NCI-H1092 treated with DMSO at 0.1 percent for 48 hours (cell line): Measurements from ENCODE around the gene COX14.
"Not testable (repeated sequence)": the region's sequence is repeated elsewhere in the genome, so short reads cannot be mapped to it uniquely, and the experiment has no call there.

ENCODE experiments used
- DNase-seq: peaks from one replicate; lab custom pipeline; 2025; lab: John Stamatoyannopoulos, UW

COX14 gene

DNA sequence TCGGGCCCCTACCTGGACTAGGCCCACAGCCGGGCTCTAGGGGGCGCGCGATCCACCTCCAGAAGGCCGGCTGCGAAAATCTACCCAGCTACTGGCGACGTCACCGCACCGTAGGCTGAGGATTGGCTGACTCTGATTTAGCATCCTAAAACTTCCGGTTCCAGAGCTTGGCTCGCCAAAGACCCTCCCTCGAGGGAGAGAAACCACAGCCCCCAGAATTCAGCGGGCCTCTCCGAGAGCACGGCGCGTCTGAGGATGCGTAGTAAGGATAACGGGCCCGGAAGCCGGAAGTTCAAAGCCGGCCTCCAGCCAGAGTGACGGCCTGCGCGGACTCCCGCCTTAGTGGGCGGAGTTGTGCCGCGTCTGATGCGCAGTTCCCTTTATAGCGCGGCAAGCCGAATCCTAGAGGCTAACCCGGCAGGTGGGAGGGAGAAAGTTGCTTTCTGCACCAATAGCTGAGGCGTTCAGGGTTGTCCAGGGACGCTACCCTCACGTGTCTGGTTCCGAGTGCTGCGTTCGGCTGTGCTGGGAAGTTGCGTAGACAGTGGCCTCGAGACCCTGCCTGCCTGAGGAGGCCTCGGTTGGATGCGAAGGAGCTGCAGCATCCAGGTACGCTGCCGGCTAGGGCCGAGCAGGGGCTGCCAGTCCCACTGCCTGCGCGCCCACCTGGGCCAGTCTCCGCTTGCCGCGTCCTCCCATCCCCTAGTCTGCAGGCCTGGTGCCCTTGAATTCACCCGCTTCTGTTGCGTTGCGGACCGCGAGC, at the start of gene COX14:
TSS of gene COX14 (plus strand) at position 544 of the 763 bp plus-strand sequence. CDS start 7,808 bp downstream, outside the sequence.
- DNase-seq = peak; percentile 98

DNA sequence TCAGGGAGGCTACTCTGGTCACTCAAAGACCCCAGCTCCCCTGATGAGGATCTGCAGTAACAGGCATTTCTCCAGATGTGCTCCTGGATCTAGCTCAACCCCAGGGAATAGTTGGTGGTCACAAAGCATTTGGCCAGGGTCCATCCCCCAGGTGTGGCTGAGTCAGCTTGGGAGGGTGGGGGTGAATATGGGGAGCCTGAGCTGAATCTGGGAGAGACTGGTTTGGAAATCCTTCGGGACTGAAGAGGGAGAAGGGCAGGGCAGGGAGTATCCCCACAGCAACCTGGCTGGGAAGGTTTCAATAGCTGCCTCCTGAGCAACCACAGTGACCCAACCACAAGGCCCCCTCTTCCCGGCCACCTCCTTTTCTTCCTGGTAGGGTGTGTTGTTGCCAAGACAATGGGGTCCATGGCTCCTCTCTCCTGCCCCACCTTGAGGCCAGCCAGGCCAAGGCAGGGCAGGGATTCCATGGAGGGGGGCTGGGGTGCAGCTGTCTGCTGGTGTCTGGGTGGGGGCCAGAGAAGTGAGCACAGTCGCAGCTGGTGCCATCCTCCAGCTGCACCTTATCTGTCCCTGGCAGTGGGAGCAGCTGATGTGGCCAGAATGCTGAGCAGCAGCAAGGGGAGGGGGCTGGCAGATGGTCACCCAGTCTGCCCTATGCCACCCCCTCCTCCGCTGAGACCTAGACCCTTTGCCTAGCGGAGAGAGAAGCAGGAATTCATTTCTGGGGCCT, 49.1 kb upstream of the COX14 start:
- no peak for DNase-seq

DNA sequence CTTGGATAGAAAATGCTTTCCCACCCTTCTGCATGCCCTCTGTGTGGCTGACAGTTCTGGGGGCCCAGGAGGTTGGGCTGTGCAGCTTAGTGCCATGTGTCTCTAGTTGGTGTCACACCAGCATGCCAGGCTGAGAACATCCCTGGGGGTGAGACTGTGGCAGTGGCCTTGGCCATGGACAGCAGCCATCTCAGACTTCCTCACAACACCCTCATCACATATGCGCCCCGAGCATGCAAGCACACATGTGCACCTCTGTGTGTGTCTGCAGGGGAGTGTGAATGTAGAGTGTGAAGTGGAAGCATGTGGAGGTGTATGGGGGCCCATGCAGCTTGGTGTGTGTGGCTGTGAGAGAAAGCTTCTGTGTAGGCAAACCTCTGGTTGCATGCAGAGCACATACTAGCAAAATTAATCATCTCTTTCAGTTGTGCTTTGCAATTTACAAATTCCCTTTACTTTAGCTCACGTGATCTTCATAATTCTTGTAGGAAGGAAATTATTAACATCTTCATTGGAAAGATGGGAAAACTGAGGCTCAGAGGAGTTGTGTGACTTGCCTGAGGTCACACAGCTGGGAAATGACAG, 46.2 kb upstream of the COX14 start:
- DNase-seq = no peak

DNA sequence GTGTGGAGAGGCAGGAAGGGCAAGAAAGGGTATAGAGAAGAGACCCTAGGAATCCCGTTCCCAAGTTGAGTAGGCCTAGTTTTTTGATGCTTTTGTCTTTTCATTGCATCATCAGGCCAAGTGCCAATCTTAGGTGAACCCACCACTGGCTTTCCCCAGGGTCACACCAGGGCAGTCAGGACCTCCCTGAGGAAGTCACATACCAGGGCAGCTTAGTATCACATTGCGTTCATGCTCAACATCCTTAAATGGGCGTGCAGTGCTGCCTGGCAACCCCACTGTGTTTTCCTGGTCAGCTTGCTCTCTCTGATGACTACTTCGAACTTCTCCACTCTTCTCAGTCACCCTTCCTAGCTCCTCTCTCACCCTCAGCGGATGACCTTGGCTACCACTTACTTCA, 45.6 kb upstream of the COX14 start:
- no peak for DNase-seq

DNA sequence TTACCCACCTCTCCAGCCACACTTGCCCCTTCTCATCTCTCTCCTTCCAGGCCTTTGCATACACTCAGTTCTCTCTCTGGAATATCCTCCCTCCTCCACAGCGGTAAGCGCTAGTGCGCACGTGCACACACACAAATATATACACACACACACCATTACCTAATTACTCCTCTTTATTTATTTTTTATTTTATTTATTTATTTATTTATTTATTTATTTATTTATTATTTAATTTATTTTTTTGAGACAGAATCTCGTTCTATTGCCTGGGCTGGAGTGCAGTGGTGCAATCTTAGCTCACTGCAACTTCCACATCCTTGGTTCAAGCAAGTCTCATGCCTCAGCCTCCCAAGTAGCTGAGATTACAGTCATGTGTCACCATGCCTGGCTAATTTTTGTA, 43.0 kb upstream of the COX14 start:
- no peak for DNase-seq

DNA sequence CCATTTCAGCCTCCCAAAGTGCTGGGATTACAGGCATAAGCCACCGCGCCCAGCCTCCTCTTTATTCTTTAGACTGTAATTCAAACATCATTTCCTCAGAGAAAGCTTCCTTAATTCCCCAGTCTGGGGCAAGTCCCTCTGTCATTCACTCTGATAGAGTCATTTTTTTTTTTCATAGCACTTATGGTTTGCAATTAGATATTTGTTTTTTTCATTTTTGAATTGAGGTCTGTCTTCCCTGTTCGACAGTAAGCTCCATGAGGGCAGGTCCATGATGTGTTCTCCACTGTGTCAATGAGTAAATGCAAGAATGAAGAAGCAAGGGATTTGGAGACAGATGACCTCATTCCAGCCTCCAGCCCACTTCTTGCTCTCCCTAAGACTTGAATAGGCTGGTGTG, 42.5 kb upstream of the COX14 start:
- DNase-seq = no peak

DNA sequence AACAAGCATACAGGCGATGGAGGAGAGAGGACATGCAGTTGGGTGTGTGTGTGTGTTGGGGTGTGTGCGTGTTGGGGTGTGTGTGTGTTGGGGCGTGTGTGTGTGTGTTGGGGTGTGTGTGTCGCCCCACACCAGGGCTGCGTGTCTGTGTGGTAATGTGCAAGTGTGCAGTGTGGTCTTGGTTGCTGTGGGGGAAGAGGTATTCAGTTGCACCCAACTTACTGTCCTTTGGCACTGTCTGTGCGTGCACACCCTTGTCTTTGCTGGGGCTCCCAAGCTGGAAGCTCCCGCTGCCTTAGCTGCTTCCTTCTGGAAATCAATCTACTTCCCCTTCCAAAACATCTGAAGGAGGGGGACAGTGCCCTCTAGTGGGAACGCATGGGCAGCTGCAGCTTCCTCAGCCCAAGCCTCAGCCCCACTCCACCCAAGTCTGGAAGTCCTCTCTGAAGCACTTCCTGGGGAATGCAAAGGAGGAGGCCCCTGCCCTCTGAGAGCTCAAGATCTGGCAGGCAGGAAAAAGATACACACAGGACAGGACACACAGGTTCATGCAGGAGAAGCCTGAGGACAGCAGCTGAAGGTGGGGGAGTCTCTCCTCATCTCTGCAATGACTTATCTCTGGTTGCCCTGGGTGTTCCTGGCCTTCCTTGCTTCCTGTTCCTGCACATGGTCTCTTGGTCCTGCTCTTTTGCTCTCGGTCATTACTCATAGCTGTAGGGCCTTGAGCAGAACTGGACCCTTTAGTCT, 41.5 kb upstream of the COX14 start:
- DNase-seq = peak; percentile 11

DNA sequence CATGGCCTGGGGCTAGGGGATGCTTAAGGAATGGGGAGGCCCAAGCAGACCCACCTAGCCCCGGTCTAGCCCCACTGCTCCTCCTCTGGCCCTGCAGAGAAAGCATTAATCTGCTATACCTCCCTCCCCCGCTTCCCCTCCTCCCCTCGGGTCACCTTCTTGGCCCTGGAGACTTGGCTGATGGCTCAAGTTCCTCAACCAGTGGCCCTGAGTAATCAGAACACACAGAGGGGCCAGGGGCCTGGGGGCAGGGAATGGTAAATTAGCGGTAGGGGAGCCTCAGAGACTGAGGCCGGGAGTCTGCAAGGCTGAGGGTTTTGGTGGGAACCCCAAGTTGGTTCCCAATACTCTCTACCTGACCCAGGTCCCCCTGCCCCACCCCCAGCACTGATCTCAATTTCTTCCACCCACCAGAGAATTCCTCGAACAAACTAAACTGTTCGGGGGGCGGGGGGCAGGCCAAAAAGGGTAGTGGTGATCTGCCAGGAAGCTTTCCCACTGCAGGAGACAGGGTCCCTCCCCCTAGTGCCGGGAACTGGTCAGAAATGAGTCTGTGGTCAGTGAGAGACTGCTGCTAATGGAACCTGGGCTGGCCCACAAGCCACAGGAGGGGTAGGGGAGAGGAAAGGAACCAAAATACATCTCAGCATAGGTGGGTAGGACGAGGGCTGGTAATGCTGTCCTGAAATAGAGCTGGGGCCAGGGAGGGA, 39.7 kb upstream of the COX14 start:
- no peak for DNase-seq

DNA sequence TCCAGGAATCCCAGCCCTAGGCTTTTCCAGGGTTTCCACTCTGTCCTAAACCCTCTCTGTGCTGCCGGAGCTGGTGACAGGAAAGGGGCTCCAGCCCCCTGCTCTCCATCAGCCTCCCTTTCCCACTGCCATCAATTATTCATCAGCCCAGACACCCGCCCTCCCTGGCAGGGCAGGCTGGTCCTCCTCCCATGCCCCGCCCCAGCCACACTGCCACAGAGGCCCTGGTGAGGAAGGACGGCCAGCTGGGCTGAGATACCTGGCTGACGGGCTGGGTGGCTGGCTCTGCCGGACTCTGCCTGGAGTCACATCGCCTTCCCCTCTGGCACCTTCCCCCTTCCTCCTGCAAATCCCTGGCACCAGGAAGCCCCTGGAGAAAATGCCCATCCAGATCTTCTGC, 38.8 kb upstream of the COX14 start:
- DNase-seq = no peak

DNA sequence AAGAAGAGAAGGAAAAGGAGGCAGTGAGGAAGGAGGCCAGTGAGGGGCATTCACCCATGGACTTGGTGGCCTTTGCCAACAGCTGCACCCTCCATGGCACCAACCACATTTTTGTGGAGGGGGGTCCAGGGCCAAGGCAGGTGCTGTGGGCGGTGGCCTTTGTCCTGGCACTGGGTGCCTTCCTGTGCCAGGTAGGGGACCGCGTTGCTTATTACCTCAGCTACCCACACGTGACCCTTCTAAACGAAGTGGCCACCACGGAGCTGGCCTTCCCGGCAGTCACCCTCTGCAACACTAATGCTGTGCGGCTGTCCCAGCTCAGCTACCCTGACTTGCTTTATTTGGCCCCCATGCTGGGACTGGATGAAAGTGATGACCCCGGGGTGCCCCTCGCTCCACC, 38.3 kb upstream of the COX14 start:
- no peak for DNase-seq

DNA sequence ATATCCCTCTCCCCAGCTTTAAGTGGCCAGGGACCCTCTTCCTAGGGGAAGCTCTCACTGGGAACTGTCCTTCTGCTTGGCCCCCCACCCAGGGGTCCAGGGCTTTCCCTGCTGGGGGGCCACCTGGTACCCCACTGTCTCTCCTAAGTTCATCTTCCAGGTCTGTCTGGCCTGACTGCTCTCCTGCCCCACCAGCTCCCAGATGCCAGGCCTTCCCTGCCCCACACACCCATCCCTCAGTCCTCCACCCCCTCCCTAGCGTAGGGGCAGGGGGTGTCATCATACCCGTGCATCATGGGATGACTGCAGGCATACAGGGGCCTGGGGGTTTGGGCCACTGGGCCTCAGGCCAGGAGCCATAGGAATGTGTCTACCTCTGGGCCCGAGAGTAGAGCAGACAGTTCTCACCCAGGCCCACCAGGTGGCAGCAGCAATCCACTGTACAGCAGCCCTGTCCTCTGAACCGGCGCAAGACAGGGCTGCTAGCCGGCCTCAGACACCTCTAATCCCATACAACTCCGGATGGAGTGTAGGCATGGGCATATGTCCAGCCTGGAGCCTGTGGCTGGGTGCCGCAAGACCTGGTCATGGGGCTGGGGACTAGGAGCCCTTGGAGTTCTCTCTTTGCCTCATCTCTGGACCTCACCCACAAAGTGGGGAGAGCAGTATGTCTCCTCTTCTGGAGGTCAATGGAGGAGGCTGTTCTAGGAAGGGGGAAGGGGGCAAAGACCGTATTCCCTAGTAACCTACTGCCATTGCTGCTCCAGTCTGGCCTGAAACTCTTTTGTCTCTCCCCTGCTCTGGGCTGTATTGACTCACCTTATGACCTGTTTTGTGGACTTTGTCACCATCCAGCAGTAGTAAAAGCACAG, 36.9 kb upstream of the COX14 start:
- peak; percentile 45 for DNase-seq

DNA sequence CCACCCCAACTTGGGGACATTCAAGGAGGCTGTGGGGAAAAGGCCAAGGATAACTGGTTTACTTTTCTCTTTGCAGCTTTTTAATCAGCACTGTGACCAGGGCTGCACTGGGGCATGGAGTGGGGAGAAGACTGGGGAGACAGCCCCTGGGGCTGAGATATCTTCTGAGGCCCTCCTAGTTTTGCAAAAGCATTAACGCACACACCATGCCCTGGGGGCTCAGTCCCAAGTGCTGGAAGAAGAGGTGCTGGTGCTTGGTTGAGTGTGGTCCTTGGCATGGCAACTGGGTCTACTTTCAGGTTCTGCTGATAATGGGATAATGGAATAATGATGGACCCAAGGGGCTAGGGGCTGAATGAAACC, 36.2 kb upstream of the COX14 start:
- DNase-seq = no peak

DNA sequence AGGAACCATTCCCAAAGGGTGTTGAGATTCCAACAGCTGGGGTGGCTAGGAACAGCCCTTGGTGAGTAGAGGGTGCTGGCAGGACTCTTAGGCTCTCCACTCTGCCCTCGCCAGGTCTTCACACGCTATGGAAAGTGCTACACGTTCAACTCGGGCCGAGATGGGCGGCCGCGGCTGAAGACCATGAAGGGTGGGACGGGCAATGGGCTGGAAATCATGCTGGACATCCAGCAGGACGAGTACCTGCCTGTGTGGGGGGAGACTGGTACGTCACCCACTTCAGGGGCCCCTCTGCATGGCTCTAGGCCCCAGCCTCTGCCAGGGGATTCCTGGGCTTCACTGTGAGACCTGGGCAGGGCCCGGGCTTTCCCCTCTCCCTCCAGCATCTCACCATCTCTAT, 34.9 kb upstream of the COX14 start:
- DNase-seq = no peak

DNA sequence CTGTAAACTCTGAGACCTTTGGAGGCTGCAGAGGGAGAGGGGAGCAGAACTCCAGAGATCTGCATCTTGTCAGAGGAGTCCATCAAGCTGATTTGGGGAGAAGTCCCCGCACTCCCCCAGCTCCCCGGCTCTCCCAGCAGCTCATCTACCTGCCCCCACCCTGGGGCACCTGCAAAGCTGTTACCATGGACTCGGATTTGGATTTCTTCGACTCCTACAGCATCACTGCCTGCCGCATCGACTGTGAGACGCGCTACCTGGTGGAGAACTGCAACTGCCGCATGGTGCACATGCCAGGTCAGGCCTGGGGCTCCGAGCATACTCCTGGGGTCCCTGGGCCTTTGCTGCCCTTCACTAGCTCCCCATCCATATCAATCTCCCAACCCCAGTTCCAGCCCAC, 33.8 kb upstream of the COX14 start:
- no peak for DNase-seq

DNA sequence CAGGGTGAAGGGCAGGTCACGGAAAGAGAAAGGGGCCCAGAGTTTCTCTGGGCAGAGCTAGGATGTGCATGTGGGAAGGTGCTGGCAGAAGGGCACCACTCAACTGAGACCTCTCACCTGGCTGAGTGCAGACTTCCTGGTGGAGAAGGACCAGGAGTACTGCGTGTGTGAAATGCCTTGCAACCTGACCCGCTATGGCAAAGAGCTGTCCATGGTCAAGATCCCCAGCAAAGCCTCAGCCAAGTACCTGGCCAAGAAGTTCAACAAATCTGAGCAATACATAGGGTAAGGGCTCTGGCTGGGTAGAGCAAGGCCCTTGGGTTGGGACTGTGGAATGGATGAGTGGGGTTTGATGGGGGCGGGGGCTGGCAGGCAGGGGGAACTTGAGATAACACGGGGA, 32.3 kb upstream of the COX14 start:
- no peak for DNase-seq

DNA sequence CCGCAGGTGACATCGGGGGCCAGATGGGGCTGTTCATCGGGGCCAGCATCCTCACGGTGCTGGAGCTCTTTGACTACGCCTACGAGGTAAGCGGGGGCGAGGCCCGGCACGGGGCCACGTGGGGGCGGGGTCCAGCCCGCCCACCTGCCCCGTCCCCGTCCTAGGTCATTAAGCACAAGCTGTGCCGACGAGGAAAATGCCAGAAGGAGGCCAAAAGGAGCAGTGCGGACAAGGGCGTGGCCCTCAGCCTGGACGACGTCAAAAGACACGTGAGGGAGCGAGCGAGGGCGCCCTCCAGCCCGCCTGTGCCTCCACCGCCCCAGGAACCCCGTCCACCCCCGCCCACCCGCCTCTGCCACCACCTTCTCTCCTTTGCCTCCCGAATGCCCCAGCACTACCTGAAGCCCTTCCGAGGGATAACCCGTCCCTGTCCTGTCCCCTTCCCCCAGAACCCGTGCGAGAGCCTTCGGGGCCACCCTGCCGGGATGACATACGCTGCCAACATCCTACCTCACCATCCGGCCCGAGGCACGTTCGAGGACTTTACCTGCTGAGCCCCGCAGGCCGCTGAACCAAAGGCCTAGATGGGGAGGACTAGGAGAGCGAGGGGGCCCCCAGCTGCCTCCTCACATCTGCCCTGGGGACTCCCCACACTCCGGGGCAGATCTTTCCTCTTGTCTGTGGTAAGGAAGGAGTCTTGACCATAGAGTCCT, 30.8 kb upstream of the COX14 start:
- no peak for DNase-seq

DNA sequence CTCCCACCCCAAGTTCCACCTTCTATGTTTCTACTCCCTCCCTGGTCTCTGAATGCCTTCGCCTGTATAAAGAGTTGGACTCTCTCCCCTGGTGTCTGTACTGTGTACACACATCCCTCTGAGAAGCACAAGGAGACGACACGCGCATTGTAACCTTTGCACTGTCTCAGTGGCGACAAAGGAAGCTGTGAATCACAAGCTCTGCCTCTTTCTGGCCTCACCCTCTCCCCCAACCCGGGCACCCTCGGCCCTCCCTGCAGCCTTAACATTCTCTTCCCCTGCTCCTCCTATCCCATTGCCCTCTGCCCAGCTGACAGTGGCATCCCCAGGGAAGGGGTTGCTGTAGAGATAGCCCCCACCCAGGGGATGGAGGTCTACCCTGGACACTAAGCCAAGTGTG, 29.4 kb upstream of the COX14 start:
- no peak for DNase-seq

DNA sequence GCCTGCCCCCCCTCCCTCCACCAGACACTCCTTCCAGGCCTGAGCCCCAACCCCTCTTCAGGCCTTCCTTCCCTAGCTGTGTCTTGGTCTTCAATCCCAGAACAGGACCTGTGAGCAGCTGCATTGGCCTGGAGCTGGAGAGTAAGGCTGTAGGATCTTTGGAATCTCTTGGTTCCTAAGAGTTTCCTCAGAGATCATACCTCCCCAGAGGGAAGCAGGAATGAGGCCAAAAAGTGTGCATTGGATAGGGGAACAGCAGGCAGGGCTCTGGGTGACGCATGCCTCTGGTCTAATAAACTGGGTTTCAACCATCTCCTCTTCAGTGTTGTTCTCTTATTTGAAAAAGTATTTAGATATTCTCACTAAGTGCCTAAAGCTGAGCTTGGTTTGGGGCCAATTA, 28.7 kb upstream of the COX14 start:
- no peak for DNase-seq

DNA sequence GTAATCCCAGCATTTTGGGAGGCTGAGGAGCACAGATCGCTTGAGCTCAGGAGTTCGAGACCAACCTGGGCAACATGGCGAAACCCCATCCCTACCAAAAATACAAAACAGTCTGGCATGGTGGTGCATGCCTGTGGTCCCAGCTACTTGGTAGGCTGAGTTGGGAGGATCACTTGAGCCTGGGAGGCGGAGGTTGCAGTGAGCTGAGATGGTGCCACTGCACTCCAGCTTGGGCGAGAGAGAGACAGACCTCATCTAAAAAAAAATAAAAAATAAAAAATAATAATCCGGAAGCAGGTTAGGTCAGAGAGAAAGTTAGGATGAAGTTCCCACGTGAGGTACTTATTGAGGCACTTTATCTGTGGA, 27.6 kb upstream of the COX14 start:
- not testable (repeated sequence) for DNase-seq
